Activated CD4-positive, alpha-beta T cell treated with anti-CD3 and anti-CD28 coated beads, Interleukin-2, amount 10 ng/mL, durations not matched to agents 7 days and 5 days (primary cell): ENCODE results near the gene TRAFD1. TPM values are rescaled to one million over a fixed set of nuclear protein-coding genes. Genes with fewer than 3 reads are reported as not detected.
"Not testable (repeated sequence)": the region's sequence is repeated elsewhere in the genome, so short reads cannot be mapped to it uniquely, and the experiment has no call there.

Source experiments
- CTCF ChIA-PET: fragments of 350-600 bp; sonication (Branson Sonifier 250); formaldehyde crosslinking; loops from one replicate; lab custom pipeline; 2021; ENCODE audit warnings: antibody characterized with exemption; lab: Charles Lee
- POLR2A ChIA-PET: fragments of 350-600 bp; sonication (Branson Sonifier 250); formaldehyde crosslinking; loops from one replicate; lab custom pipeline; 2021; ENCODE audit warnings: antibody characterized with exemption; lab: Charles Lee
- DNase-seq: peaks from one replicate; pipeline ENCODE4 v3.0.0-alpha.2; 2020
- H3K27ac Mint-ChIP-seq: one replicate; pipeline ENCODE4 v1.8.0; 2021; ENCODE audit warnings: mild to moderate bottlenecking, moderate library complexity, mixed read lengths
- H3K27me3 Mint-ChIP-seq: one replicate; pipeline ENCODE4 v1.8.0; 2021; ENCODE audit warnings: mixed read lengths
- H3K36me3 Mint-ChIP-seq: one replicate; pipeline ENCODE4 v1.8.0; 2021; ENCODE audit warnings: low read depth, mixed read lengths
- H3K4me1 Mint-ChIP-seq: one replicate; pipeline ENCODE4 v1.8.0; 2021; ENCODE audit warnings: mixed read lengths
- H3K4me3 Mint-ChIP-seq: one replicate; pipeline ENCODE4 v1.8.0; 2021; ENCODE audit warnings: mild to moderate bottlenecking, moderate library complexity, mixed read lengths
- H3K9me3 Mint-ChIP-seq: one replicate; pipeline ENCODE4 v1.8.0; 2021; ENCODE audit warnings: mixed read lengths
- total RNA-seq, 2 experiments: library from RNA; stranded (reverse); gene quantifications; one replicate each; pipeline ENCODE4 v1.2.3, GENCODE V29; 2021

Gene TRAFD1
- total RNA-seq, 2 experiments from 2014 or later: 68.9 to 70.4 TPM

DNA sequence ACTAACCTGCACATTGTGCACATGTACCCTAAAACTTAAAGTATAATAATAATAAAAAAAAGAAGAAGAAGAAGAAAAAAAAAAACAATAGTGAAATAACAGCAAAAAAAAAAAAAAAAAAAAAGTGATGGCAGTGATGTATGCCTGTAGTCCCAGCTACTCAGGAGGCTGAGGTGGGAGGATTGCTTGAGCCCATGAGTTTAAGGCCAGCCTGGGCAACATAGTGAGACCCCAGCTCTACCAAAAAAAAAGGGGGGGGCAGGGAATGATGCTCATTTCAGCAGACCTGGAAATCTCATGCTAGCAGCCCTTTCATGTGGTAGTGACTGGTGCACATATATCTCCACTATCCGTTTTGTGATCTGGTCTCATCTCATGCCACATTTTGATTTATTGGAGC lies 20.8 kb downstream of the TRAFD1 start:
- POLR2A ChIA-PET: no interaction called here
- Mint-ChIP-seq H3K4me1 (peaks cover 6% of the 10 kb centered on the region), H3K9me3 (no peaks in the 10 kb centered on the region), H3K4me3 (no peak overlapping the region), H3K27ac (no peak overlapping the region), H3K27me3 (no peaks in the 10 kb centered on the region), H3K36me3 (peaks cover 61% of the 10 kb centered on the region)
- CTCF ChIA-PET: interaction anchor here (1.2 kb wide), 1 partner anchor 14 kb away, joined by 3 read pairs; no protein-coding TSS in a partner anchor
- no peak for DNase-seq

DNA sequence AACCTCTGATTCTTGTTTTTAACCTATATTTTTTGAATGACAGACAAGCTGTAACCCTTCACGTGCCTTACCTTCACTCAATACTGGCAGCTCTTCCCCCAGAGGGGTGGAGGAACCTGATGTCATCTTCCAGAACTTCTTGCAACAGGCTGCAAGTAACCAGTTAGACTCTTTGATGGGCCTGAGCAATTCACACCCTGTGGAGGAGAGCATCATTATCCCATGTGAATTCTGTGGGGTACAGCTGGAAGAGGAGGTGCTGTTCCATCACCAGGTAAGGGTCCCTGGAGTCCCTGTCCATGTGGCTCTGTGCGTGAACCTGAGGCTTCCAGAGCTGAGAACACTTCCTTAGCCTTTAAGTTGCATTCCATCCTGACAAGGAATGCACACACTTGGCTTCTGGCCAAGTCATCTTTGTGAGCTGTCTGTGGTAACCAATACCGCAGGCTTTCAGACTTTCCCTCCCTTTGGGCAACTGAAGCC lies 22.7 kb downstream of the TRAFD1 start:
- DNase-seq: no peak
- H3K4me3 Mint-ChIP-seq: no peak overlapping the region
- peaks cover 6% of the 10 kb centered on the region for H3K4me1 Mint-ChIP-seq
- no peak overlapping the region for H3K27ac Mint-ChIP-seq
- no peaks in the 10 kb centered on the region for H3K27me3 Mint-ChIP-seq
- ChIA-PET POLR2A (no interaction called here), CTCF (interaction anchor here (0.5 to 1.2 kb wide), 5 partner anchors 14 to 239 kb away, joined by 3 to 4 read pairs (median 3); no protein-coding TSS in a partner anchor)
- H3K9me3 Mint-ChIP-seq: no peaks in the 10 kb centered on the region
- peaks cover 63% of the 10 kb centered on the region for H3K36me3 Mint-ChIP-seq

DNA sequence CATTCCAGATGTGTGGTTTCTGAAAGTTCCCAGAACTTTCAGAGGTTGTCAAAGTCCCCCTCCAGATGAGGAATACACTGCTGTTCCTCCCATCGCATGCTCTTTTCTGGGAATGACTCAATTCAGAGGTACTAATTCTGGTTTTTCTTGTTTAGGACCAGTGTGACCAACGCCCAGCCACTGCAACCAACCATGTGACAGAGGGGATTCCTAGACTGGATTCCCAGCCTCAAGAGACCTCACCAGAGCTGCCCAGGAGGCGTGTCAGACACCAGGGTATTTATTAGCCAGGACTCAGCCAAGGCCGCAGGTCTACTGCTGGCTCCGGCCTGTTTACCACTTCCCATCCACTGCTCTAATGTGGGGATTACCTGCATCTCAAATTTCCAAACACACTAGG lies 24.2 kb downstream of the TRAFD1 start:
- H3K9me3 Mint-ChIP-seq: no peaks in the 10 kb centered on the region
- DNase-seq: no peak
- H3K27ac Mint-ChIP-seq: no peak overlapping the region
- no peak overlapping the region for H3K4me3 Mint-ChIP-seq
- CTCF ChIA-PET: interaction anchor here (0.9 to 2.3 kb wide), 2 partner anchors 11 to 17 kb away, joined by 3 to 7 read pairs; no protein-coding TSS in a partner anchor
- POLR2A ChIA-PET: no interaction called here
- no peaks in the 10 kb centered on the region for H3K27me3 Mint-ChIP-seq
- peaks cover 6% of the 10 kb centered on the region for H3K4me1 Mint-ChIP-seq
- H3K36me3 Mint-ChIP-seq: peaks cover 59% of the 10 kb centered on the region

DNA sequence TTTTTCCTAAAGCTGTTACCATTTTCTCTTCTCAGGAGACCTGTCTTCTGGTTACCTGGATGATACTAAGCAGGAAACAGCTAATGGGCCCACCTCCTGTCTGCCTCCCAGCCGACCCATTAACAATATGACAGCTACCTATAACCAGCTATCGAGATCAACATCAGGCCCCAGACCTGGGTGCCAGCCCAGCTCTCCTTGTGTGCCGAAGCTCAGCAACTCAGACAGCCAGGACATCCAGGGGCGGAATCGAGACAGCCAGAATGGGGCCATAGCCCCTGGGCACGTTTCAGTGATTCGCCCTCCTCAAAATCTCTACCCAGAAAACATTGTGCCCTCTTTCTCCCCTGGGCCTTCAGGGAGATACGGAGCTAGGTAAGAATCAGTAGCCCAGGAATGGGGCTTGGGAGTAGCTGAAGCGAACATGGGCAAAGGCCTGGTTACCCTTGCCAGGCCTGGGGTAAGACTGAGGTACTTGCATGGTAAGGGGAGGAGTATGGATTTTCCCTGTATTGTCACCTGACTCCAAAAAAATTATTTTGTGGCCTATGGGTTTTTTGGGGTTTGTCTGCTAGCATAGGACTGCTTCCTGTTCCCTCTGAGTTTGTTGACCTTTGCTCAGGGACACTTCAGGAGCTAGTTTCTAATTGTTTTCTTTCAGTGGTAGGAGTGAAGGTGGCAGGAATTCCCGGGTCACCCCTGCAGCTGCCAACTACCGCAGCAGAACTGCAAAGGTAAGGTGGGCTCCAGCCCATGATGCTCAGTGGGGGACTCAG lies 26.6 kb downstream of the TRAFD1 start:
- no peak overlapping the region for H3K27ac Mint-ChIP-seq

DNA sequence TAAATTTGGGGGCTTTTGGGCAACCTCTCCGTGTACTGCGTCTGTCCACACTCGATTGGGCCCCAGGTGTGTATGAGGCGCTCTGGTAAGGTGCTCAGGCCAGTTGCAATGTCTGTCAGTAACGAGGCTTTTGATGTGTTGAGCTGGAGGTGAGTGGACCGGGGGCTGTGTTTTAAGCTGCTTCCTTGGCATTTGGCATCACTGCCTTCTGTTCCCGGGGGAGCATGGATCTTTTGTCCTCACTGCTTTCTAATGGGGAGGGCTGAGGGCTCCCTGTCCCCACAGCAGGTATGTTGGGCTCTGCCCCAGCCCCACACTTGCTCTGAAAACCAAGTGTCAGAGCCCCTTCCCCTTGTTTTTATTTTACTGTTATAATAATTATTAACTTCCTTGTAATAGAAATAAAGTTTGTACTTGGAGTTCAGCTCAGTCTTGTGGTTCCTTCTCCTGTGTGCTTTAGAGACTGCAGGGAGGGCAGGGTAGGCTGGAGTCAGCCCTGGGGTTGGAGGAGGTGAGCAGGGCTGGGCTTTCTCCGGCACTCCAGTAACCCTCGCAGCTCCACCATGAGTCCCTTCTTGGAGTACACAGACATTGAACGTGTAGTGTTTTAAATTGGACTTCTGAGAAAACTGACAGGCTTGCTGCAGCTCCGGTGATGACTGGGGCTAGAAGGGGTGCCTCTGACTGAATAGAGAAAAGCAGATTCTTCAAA lies 28.0 kb downstream of the TRAFD1 start:
- H3K9me3 Mint-ChIP-seq: peaks cover 10% of the 10 kb centered on the region
- no peaks in the 10 kb centered on the region for H3K27me3 Mint-ChIP-seq
- CTCF ChIA-PET: interaction anchor here (1.1 to 3.2 kb wide), 2 partner anchors 9 to 11 kb away, joined by 6 to 12 read pairs; no protein-coding TSS in a partner anchor
- H3K4me3 Mint-ChIP-seq: no peak overlapping the region
- POLR2A ChIA-PET: no interaction called here
- H3K4me1 Mint-ChIP-seq: peaks cover 11% of the 10 kb centered on the region
- peaks cover 73% of the 10 kb centered on the region for H3K36me3 Mint-ChIP-seq
- DNase-seq: no peak
- no peak overlapping the region for H3K27ac Mint-ChIP-seq

More for the DNA sequence above, 26.6 kb downstream of the TRAFD1 start:
- peaks cover 1% of the 10 kb centered on the region for H3K4me1 Mint-ChIP-seq
- no peak for DNase-seq
- ChIA-PET CTCF (interaction anchor here (0.5 to 3.2 kb wide), 6 partner anchors 12 to 1796 kb away, joined by 3 to 12 read pairs (median 4); no protein-coding TSS in a partner anchor), POLR2A (no interaction called here)
- H3K9me3 Mint-ChIP-seq: no peaks in the 10 kb centered on the region
- no peaks in the 10 kb centered on the region for H3K27me3 Mint-ChIP-seq
- H3K36me3 Mint-ChIP-seq: peaks cover 64% of the 10 kb centered on the region
- H3K4me3 Mint-ChIP-seq: no peak overlapping the region

DNA sequence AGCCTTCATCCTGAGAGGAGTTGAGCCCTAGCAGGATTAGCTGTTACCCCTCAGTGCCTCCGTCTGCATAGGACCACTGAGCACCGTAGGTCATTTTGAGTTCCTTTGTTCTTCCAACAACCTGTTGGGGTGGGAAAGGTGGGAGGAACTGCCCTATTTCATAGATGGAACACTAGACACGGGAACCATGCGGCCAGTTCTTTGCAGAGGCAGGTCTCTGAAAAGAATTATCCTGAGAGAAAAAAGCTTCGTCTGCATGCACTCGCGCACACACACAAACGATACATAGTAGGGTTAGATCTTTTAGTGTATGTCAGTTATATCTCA lies 28.5 kb downstream of the TRAFD1 start:
- H3K4me3 Mint-ChIP-seq: no peak overlapping the region

DNA sequence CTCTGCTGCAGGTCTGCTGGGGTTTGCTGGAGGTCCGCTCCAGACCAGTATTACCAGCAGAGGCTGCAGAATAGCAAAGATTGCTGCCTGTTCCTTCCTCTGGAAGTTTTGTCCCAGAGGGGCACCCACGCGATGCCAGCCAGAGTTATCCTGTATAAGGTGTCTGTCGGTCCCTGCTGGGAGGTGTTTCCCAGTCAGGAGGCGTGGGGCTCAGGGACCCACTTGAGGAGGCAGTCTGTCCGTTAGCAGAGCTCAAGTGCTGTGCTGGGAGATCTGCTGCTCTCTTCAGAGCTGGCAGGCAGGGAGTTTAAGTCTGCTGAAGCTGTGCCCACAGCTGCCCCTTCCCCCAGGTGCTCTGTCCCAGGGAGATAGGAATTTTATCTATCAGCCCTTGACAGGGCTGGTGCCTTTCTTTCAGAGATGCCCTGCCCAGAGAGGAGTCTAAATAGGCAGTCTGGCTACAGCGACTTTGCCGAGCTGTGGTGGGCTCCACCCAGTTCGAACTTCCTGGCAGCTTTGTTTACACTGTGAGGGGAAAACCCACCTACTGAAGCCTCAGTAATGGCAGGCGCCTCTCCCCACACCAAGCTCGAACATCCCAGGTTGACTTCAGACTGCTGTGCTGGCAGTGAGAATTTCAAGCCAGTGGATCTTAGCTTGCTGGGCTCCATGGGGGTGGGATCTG lies 33.2 kb downstream of the TRAFD1 start:
- CTCF ChIA-PET, H3K27me3 Mint-ChIP-seq, POLR2A ChIA-PET, H3K4me3 Mint-ChIP-seq: not testable (repeated sequence)
- Mint-ChIP-seq H3K9me3 (peaks cover 10% of the 10 kb centered on the region), H3K27ac (peak overlapping the region; percentile 81), H3K36me3 (peaks cover 76% of the 10 kb centered on the region), H3K4me1 (peaks cover 26% of the 10 kb centered on the region)
- peak; percentile 34 for DNase-seq

More for the DNA sequence above, 28.5 kb downstream of the TRAFD1 start:
- H3K27me3 Mint-ChIP-seq: no peaks in the 10 kb centered on the region
- H3K4me1 Mint-ChIP-seq: peaks cover 16% of the 10 kb centered on the region
- no peak overlapping the region for H3K27ac Mint-ChIP-seq
- DNase-seq: no peak
- ChIA-PET POLR2A (no interaction called here), CTCF (interaction anchor here (1.1 to 3.2 kb wide), 2 partner anchors 10 kb away, joined by 6 to 12 read pairs; no protein-coding TSS in a partner anchor)
- peaks cover 73% of the 10 kb centered on the region for H3K36me3 Mint-ChIP-seq
- peaks cover 10% of the 10 kb centered on the region for H3K9me3 Mint-ChIP-seq

DNA sequence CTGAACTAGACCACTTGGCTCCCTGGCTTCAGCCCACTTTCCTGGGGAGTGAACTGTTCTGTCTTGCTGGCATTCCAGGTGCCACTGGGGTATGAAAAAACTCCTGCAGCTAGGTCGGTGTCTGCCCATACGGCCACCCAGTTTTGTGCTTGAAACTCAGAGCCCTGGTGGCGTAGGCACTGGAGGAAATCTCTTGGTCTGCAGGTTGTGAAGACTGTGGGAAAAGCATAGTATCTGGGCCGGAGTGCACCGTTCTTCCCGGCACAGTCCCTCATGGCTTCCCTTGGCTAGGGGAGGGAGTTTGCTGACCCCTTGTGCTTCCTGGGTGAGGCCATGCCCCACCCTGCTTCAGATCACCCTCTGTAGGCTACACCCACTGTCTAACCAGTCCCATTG lies 33.8 kb downstream of the TRAFD1 start:
- DNase-seq: no peak
- no peaks in the 10 kb centered on the region for H3K27me3 Mint-ChIP-seq
- H3K27ac Mint-ChIP-seq: peak overlapping the region; percentile 81
- ChIA-PET CTCF (interaction anchor here (1.6 kb wide), 1 partner anchor 9 kb away, joined by 7 read pairs; no protein-coding TSS in a partner anchor), POLR2A (no interaction called here)
- peaks cover 10% of the 10 kb centered on the region for H3K9me3 Mint-ChIP-seq
- no peak overlapping the region for H3K4me3 Mint-ChIP-seq
- peaks cover 26% of the 10 kb centered on the region for H3K4me1 Mint-ChIP-seq
- H3K36me3 Mint-ChIP-seq: peaks cover 72% of the 10 kb centered on the region

DNA sequence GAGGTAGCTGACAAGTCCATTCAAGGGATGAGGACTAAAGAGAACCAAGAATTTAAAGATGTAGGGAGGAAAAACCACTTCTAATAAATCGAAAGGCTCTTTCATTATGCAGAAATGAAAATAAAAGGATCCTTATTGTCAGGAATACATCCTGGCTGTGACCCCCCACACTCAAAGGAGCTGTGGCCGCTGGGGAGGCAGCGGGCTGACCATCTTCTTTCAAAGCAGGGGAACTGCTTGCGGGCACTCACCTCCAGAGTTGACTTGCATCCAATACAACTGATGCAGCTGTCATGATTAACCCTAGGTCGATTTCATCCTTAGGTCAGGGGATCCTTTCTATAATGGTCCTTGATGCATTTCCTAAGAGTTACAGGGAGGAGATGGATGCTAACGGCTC lies 35.3 kb downstream of the TRAFD1 start:
- Mint-ChIP-seq H3K27ac (no peak overlapping the region), H3K4me1 (peaks cover 26% of the 10 kb centered on the region), H3K9me3 (peaks cover 10% of the 10 kb centered on the region), H3K4me3 (no peak overlapping the region), H3K27me3 (no peaks in the 10 kb centered on the region), H3K36me3 (peaks cover 61% of the 10 kb centered on the region)
- CTCF ChIA-PET: interaction anchor here (1.1 to 1.6 kb wide), 2 partner anchors 10 to 15 kb away, joined by 3 to 7 read pairs; no protein-coding TSS in a partner anchor
- no peak for DNase-seq
- POLR2A ChIA-PET: no interaction called here

DNA sequence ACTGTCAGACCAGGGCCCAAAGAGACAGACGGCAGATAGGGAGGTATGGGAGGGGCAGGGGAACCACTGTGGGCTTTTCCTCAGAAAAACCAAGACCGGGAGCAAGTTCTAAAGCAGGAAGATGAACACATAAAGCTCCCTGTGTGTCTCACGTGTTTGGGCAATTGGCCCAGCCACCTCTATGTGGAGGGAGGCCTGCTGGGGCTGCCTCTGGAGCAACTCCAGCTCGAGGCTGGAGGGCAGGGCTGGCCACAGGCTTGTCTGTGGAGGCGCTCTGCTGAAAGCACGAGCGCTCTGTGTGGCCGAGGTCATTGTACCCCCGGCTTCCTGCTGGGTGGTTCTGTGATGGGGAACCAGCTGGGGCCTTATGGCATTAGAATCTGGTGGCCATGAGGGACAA lies 36.4 kb downstream of the TRAFD1 start:
- Mint-ChIP-seq H3K4me1 (peaks cover 25% of the 10 kb centered on the region), H3K27me3 (no peaks in the 10 kb centered on the region), H3K9me3 (peaks cover 10% of the 10 kb centered on the region), H3K27ac (peak overlapping the region; percentile 36), H3K36me3 (peaks cover 50% of the 10 kb centered on the region), H3K4me3 (no peak overlapping the region)
- no peak for DNase-seq
- ChIA-PET POLR2A (no interaction called here), CTCF (interaction anchor here (1.5 kb wide), 1 partner anchor 13 kb away, joined by 4 read pairs; no protein-coding TSS in a partner anchor)

DNA sequence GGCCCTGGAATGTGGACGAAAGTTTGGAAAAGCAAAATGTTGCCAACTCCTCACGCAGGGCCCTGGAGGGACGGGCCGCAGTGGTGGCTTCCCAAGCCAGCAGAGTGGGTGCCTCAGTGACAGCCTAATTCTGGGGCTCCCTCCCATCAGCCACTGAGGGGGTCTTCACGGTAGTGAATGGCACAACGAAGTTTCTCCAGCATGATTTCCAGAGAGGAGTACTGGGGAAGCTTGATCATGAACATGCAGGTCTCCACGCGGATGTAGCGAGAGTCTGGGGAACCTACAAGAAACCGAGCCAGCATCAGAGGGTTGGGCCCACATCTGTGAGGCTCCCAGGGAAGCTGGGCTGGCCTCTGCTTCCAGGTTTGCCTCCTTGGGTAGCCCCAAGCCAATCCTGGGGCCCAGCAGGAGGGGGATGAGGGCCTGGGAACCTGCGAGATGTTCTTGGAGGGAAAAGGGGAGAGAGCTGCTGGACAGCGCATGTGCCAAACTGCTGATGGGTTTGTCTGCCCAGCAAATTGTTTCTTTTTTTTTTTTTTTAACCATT lies 37.0 kb downstream of the TRAFD1 start:
- ChIA-PET POLR2A (no interaction called here), CTCF (interaction anchor here (1.4 to 1.5 kb wide), 2 partner anchors 14 kb away, joined by 4 read pairs; no protein-coding TSS in a partner anchor)
- Mint-ChIP-seq H3K4me1 (peaks cover 25% of the 10 kb centered on the region), H3K27me3 (no peaks in the 10 kb centered on the region), H3K27ac (peak overlapping the region; percentile 50), H3K4me3 (no peak overlapping the region), H3K9me3 (peaks cover 10% of the 10 kb centered on the region), H3K36me3 (peaks cover 44% of the 10 kb centered on the region)
- no peak for DNase-seq

DNA sequence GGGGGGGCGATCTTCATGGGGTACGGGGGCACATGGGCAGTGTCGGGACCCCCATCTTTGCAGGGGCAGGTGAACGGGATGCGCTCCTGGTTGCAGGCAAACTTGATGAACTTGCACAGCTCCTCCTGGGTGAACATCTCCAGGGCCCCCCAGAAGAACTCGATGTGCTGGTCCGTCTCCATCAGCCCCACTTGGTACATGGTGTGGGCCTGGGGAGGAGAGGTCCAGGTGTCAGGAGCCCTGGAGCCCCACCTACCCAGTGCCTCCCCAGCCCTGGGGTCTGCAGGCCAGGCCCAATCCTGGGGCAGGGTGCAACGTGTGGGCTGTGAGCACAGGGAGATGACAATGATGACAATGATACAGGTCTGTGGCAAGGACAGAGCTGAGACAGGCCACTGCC lies 37.7 kb downstream of the TRAFD1 start:
- no peak for DNase-seq
- CTCF ChIA-PET: interaction anchor here (1.4 to 3.0 kb wide), 3 partner anchors 10 to 15 kb away, joined by 4 to 12 read pairs (median 4); no protein-coding TSS in a partner anchor
- Mint-ChIP-seq H3K27me3 (no peaks in the 10 kb centered on the region), H3K9me3 (peaks cover 3% of the 10 kb centered on the region), H3K36me3 (peaks cover 36% of the 10 kb centered on the region), H3K27ac (no peak overlapping the region), H3K4me1 (peaks cover 18% of the 10 kb centered on the region), H3K4me3 (no peak overlapping the region)
- POLR2A ChIA-PET: no interaction called here
